Activated CD8-positive, alpha-beta memory T cell treated with anti-CD3 and anti-CD28 coated beads, Interleukin-2, amount 50 U/mL, for 1 hour (primary cell): ENCODE measurements around the gene MOB3A.

ENCODE experiments used
- DNase-seq: peaks from one replicate; pipeline ENCODE4 v3.0.0-alpha.2; 2020; ENCODE audit errors: extremely low read depth

The MOB3A gene

DNA sequence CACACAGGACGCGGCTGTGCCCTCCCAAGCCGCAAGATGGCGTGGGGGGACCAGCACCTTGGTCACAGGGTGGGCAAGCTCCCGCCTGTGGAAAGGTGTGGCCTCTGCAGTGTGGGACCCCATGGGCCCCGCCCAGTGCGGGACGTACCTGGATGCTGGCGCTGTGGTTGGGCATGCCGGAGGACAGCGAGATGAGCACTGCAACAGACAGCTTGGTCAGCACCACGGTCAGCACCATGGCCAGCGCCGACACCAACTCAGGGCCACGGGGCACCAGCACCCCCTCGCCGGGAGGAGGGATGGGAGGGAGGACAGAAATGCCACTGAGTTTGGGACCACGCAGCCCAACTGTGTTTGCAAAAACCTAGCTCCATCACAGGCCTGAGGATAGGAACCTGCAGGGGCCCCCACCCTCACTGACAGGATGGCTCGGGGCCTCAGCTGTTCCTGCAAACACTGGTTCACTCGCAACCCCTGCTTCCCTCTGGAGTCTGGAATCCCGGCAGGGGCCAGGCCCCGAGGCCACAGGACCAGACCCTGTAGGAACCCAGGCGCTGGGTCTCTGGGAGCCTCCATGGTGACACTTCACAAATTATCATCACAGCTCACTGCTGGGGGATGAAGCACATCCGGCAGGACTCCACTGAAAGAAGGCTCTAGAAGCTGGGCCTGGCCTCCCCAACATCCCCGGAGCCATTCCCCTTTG, 27.7 kb upstream of the MOB3A start:
- no peak for DNase-seq

- no peak for DNase-seq
These were observed 26.9 kb upstream of the MOB3A start for GRCh38 chr19:2122982-2123381.

DNA sequence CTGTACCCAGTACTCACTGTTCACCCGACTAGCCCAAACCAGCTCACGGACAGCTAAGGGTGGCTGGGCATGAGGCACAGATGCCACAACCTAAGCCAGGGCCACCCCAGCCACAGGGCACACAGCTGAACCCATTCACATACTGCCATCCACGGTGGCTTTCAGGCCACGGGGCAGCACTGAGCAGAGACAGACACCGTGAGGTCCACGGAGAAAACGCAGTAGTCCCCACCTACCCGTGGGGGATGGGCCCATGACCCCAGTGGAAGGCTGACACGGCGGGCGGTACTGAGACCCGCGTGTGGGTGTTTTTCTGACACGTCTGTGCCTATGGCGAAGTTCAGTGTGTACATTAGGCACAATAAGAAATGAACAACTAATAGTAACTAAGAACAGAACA, 26.1 kb upstream of the MOB3A start:
- DNase-seq: no peak

GRCh38 chr19:2121416-2122051, 25.4 kb upstream of the MOB3A start:
- DNase-seq: no peak

- no peak for DNase-seq
These were observed 24.7 kb upstream of the MOB3A start for GRCh38 chr19:2120821-2121220.

DNA sequence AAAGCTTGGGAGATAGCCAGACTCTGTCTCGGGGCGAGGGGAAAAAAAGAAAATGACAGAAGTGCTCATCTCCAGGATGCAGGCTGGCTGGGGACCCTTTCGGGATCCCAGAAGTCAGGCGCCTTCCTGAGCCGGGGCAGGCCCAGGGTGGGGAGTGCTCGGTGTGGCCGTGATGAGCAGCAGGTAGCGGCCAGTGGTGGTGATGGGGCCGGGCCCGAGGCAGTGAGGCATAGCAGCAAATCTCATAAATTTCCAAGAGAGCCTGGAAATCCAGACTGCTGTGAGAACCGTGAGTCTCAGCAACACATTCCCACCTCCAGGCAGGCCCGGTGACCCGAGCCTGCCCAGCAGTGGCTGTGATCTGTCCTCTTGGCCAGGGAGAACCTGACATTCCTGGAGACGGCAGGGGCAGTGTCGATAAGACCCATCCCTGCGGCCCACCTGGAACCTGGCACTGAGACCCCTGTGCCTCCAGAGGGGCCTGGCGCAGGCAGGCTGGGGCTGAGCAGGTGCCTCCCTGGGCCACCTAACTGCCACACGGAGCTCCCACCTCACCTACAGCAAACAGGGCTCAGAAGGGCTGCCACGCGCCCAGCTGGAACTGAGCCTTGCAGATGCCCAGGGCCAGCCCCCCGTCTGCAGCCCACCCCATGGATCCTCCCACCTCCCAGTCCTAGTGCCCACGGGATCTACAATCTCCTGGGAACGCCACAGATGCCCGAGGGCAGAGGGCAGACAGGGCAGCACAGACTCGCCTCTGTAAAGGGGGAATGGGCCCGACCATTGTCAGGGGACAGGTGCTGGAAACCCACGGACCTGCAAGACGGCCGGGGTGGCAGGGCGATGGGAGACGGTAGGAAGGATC, 24.0 kb upstream of the MOB3A start:
- no peak for DNase-seq

DNA sequence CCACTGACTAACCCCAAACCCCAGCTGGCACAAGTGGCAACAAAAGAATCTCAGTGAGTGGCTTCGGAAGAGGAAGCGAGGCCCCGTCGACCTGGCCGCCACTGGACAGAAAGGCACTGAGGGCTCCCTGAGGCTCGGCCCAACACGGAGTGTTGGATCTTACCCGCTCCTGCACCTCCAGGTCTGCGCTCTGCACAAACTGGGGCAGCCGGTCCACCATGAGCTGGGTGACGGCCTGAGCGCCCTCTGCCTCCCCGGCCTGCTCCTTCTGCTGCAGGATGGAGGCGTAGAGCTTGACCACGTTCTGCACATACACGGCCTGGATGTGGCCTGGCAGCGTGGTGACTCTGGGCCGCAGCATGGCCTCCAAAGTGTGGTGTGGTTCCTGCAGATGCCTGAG, 22.3 kb upstream of the MOB3A start:
- DNase-seq: no peak

- DNase-seq: no peak
These were observed 21.3 kb upstream of the MOB3A start for GRCh38 chr19:2117215-2117960.

DNA sequence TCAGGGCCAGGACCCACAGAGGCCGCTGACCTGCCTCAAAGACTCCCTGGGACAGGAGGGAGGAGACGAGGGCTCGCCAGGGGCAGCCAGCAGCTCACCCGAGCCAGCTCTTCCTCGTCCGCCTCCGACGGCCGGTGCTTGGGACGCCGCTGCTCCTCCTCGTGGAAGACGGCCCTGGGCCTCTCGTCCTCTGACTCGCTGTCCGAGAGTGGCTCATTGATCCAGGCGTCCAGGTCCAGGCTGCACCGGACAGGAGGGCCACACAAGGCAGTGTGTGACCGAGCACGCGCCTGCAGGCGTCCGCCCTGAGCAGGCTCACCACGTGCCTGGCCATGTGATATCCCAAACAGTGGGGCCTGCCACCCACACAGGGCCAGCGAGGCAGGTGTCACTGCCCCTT, 20.4 kb upstream of the MOB3A start:
- no peak for DNase-seq

GRCh38 chr19:2115911-2116426, 19.8 kb upstream of the MOB3A start:
- no peak for DNase-seq

GRCh38 chr19:2115324-2115723, 19.2 kb upstream of the MOB3A start:
- no peak for DNase-seq

GRCh38 chr19:2114821-2115220, 18.7 kb upstream of the MOB3A start:
- DNase-seq: no peak

DNA sequence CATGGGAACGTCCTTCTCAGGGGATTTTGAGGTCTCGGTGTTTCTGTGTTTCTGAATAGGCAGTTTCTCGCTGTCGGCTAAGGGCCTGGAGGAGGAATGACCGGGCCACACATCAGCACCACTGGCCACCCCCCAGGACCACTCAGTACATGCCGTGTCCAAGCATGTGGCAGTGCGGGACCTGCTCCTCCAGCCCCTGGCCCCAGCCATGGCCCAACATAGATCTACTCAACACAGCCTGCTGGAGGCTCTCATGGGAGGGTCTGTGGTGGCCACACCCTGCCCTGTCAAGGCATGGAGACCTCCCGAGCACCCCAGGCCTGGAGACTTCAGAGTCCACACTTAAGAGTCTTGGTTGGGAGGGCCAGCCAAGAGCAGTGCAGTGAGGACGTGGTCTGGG, 18.1 kb upstream of the MOB3A start:
- DNase-seq: no peak

GRCh38 chr19:2113439-2114211, 17.5 kb upstream of the MOB3A start:
- no peak for DNase-seq

- DNase-seq: no peak
These were observed 16.6 kb upstream of the MOB3A start for GRCh38 chr19:2112516-2113320.

GRCh38 chr19:2111886-2112285, 15.8 kb upstream of the MOB3A start:
- no peak for DNase-seq

GRCh38 chr19:2111425-2111824, 15.3 kb upstream of the MOB3A start:
- no peak for DNase-seq

GRCh38 chr19:2110822-2111221, 14.7 kb upstream of the MOB3A start:
- no peak for DNase-seq

DNA sequence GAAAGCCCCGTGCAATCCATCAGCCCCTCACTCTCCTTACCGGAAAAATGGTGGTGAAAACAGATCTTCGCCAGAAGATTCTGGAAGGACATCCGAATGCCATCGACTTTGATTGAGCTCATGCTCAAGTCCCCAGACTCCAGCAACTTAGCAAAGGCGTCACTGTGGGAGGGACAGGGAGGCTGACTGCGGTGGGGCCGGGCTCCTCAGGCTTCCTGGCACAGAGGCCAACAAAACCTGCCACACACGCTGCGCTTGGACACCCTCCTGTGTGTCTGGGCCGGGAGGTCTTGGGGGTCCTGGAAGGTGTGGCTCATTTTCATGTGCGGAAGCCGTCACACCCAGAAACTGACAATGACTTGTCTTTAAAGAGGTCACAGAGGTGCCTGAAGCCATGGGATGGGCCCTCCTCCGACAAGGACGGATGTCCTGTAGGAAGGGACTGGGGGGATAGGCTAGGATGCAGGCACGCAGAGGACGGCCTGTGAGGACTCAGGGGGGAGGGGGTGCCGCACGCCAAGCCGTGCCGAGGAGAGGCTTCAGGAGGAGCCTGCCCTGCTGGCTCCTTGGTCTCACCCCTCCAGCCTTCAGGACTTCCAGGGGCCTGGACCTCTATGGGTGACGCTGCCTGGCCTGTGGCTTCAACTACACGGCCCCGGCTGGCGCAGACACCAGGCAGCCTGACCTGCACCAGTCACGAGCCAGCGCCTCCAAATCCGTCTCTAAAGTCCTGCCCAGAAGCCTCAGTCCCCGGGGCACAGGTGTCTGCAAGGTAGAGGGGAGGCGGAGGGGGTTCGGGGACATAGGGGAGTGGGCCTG, 13.1 kb upstream of the MOB3A start:
- no peak for DNase-seq
